Left lobe of liver (tissue), 2 donors: ENCODE measurements around the gene ODAM. TPM values are rescaled to one million over a fixed set of nuclear protein-coding genes. Genes with fewer than 3 reads are reported as not detected.
"Not testable (repeated sequence)": the region's sequence is repeated elsewhere in the genome, so short reads cannot be mapped to it uniquely, and the experiment has no call there.

Experiments
- ATAC-seq: fragments of 200-7000 bp; cut with Tn5 transposase; one replicate; pipeline ENCODE4 v1.9.1; 2020; ENCODE audit warnings: mild to moderate bottlenecking, moderate library complexity
- DNase-seq: peaks from one replicate; pipeline ENCODE4 v3.0.0-alpha.2; 2020; ENCODE audit warnings: low spot score
- total RNA-seq: library from RNA; stranded (reverse); gene quantifications from one replicate; pipeline ENCODE4 v1.2.1, GENCODE V29; 2021
- donor health status: DM: no; HTN: no; CAD: no; lungs with moderate emphysema.
- donor health status: DM: no; HTN: yes; CAD: no.

ODAM gene, protein sequence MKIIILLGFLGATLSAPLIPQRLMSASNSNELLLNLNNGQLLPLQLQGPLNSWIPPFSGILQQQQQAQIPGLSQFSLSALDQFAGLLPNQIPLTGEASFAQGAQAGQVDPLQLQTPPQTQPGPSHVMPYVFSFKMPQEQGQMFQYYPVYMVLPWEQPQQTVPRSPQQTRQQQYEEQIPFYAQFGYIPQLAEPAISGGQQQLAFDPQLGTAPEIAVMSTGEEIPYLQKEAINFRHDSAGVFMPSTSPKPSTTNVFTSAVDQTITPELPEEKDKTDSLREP
- not detected for total RNA-seq

DNA sequence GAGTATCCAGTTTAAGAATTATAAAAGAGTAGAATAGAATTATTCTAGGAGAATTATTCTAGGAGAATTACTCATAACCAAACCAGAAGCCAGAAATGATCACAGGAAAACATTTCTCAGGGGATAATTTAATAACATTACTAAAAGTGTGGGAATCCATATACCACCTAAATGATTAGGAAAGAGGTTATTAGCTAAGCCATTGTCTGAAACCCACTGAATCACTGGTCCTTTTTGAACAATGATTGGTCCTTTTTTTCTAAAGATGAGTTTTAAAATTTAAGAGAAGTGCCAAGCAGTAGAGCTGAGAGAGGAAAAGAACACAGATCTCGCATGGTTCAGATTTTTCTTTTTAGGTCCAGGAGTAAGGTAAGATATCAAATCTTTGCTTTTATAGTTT, at the start of gene ODAM:
Gene ODAM (plus strand): TSS at position 301 of the 400 bp plus-strand sequence. CDS start 819 bp downstream, outside the sequence.
- DNase-seq: no peak
- no peak for ATAC-seq

DNA sequence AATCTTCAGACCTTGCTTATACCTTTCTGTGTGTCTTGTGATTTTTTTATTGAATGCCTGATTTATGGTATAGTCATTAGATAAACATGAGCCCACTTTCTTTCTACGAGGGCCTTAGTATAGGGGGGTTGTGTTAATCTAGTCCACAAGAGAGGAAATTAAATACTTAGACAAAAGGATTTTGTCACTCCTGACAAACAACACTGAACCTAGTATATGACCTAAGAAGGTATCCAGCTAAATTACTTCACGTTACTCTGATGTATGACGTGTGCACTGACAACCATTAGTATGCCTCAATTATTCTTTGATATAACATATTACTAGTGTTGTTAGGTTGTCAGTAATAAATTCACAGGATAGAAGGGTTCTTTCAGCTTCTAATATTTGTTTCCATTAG, 44.3 kb upstream of the ODAM start:
- DNase-seq: no peak
- ATAC-seq: no peak

DNA sequence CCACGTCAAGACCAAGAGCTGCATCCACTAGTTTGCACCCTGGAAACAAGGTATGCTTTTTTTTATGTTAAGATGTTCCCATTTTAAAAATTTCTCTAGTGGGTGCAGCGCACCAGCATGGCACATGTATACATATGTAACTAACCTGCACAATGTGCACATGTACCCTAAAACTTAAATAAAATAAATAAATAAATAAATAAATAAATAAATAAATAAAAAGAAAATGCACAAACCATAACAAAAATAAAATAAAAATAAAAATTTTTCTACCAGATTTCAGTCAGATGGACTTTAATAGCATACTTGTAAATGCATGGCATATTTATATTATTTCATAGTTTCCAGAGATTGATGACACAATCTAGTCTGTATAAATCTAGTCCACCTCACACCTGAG, 43.4 kb upstream of the ODAM start:
- no peak for DNase-seq
- no peak for ATAC-seq

- no peak for DNase-seq
Measured at GRCh38 chr4:70153937-70154336, 41.6 kb upstream of the ODAM start, which contains the start of gene PRR27. Gene PRR27 (plus strand): TSS chr4:70154237. CDS start chr4:70154376, 139 bp downstream.

DNA sequence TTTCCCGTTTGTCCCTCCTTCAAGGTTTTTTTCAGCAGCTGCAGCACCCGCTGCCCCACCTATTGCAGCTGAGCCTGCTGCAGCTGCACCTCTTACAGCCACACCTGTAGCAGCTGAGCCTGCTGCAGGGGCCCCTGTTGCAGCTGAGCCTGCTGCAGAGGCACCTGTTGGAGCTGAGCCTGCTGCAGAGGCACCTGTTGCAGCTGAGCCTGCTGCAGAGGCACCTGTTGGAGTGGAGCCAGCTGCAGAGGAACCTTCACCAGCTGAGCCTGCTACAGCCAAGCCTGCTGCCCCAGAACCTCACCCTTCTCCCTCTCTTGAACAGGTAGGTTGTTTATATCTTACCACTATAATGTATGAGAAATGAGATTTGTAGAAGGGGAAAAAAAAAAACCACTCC, 36.9 kb upstream of the ODAM start:
- DNase-seq: no peak
- no peak for ATAC-seq

More at GRCh38 chr4:70153937-70154336, 41.6 kb upstream of the ODAM start, which contains the start of gene PRR27:
- no peak for ATAC-seq

DNA sequence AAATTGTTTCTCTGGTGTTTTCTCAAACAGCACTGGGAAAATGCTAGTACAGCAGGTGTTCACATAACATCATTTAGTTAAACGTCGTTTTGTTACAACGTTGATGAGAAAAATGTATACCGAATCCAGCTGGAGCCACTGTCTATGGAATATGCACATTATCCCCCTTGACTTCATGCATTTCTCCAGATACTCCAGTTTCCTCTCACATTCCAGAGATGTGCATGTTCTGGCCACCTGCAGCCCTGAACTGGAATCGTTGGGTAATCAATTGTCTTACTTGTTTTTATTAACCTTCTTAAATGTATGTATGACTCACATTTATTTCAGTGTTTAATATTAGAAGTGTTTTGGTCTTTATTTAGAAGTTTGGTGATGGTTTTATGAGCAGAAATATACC, 18.4 kb upstream of the ODAM start:
- no peak for ATAC-seq
- no peak for DNase-seq

GRCh38 chr4:70178075-70178660, 17.4 kb upstream of the ODAM start:
- no peak for ATAC-seq
- DNase-seq: no peak

DNA sequence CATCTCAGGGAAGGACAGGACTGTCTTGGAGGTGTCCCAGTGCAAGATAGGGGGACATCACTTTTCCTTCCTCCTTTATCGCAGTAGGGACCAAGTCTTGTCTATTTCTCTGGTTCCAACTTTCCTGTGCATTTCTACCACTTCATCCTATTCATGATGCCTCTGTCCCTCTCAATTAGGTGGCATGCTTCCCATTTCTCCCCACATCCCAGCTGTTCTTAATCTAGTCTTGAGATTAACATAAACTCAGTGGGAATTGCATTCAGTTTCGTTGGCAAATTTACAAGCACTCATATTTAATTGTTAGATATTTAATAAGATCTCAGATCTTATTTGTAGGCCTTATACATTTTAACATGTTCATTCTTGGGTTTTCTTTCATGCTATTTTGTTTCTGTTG, 15.7 kb upstream of the ODAM start:
- ATAC-seq (no peak), DNase-seq (no peak)

DNA sequence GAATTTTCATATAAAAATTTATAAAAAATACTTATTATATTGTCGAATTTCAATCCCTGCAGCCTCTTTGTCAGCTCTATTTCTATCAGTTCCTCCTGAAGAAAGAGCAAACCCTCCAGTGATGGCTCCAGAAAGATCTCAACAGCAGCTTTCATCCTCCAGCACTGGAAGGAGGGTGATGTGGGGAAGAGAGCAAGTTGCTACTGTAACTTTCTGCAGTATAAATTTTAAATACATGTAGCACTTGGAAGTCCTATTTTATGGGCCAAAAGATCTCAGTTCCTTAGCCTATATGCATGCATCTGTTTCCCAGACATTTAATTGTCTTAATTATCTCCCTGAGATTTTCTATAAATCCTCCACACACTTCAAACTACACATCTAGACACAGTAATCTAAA, 13.7 kb upstream of the ODAM start:
- ATAC-seq: no peak
- no peak for DNase-seq

DNA sequence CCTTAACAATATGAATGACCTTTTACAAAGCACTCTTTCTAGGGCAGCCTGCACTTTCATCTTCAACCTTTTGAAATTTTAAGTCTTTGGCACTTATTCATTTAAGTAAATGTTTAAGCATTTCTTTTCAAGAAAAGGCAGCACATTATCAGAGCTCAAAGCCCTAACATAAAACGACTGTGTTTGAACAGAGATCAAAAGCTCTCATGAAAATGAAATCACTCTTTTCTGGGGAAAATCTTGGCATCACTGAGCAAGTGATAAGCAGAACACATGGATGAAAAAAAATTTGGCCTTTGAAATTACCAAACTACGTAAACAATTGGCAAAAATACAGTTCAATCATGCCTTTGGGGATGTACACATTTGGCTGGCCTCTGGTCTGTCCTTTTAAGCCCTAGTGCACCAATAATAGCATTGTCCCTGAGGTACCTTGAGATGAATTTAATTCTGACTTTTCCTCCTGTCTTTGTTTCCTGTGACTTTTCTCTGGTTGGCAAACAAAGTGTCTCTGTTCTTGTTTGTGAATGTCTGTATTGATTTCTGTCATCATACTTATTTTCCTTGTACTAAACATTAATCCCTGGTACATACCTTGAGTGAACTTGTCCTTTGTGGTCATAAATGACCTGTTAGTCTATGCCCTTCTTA, 12.9 kb upstream of the ODAM start:
- ATAC-seq (peak; percentile 46), DNase-seq (no peak)

- ATAC-seq (peak; percentile 84), DNase-seq (no peak)
Measured at GRCh38 chr4:70183168-70183939, 12.2 kb upstream of the ODAM start.

DNA sequence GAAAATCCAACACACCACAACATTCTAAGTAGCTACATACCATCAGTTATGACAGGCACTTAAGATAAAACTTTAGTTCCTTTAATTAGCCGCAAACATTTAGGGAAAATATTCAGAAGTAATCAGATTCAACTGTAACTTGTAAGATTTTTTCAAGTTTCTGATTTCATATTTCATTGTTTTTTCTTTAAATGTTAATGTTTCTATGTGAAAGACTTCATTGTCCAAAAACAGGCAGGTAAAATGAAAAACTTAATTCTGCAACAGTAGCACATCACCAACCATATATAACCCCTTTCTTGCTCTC, 11.6 kb upstream of the ODAM start:
- ATAC-seq: no peak
- DNase-seq: no peak

- no peak for ATAC-seq
Measured at GRCh38 chr4:70187216-70187615, 8.3 kb upstream of the ODAM start.

GRCh38 chr4:70190579-70190978, 4.9 kb upstream of the ODAM start:
- no peak for DNase-seq
- no peak for ATAC-seq

More at GRCh38 chr4:70187216-70187615, 8.3 kb upstream of the ODAM start:
- no peak for DNase-seq

- DNase-seq (no peak), ATAC-seq (no peak)
Measured at GRCh38 chr4:70191647-70192046, 3.9 kb upstream of the ODAM start.

DNA sequence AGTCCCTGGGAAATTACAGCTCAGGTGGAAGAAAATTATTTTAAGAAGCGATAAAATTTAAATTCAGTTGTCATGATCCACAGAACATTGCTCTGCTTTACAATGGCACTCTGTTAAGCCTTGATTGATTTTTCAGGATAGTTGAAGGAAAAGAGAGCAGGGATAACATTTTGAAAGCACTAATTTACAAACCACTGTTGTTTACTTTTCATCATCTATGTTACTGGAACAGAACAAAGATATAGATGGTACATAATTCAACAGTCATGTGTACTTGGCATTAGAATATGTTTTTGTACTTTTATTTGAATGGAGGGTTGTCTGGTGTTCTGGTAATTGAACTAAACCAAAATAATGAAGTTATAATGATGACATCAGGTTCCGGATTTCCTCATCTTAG, 2.6 kb upstream of the ODAM start:
- ATAC-seq (no peak), DNase-seq (no peak)

DNA sequence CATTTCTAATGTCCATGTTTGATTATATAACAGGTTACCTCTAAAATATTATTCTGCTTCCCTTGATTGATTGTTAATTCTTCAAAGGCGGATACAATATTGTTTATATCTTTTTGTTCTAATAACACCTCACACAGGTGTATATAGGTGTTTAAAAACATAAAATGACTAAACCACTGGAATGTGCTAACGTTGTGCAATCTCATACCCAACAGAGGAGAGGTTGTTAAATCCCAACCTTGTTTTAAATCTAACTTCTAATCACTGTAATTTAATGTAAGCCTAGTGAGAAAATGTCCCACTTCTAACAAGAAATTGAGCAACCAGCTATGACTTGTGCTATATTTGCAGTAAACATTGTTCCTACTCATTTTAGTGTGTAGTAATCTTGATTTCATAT, 1.3 kb downstream of the ODAM start:
- ATAC-seq: no peak
- no peak for DNase-seq

- DNase-seq (no peak), ATAC-seq (no peak)
Measured at GRCh38 chr4:70197842-70198241, 2.3 kb downstream of the ODAM start.

DNA sequence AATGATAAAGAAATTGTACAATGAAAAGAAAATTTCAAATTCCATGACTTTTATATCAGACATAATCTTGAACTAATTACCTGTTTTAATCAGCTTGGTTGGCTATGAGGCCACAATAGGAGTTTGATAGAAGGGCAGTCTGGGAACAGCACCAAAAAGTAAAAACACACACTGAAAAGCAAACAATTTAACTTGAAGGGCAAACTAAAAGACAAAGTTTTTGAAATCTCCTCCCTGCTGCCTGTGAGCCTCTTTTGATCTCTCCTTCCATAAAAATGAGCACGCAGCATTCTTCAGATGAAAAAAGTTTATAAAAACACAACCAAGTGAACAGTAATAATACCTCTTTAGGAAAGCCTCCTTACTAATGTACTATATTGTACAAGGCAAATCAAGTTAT, 8.1 kb downstream of the ODAM start:
- ATAC-seq (peak; percentile 91), DNase-seq (no peak)

DNA sequence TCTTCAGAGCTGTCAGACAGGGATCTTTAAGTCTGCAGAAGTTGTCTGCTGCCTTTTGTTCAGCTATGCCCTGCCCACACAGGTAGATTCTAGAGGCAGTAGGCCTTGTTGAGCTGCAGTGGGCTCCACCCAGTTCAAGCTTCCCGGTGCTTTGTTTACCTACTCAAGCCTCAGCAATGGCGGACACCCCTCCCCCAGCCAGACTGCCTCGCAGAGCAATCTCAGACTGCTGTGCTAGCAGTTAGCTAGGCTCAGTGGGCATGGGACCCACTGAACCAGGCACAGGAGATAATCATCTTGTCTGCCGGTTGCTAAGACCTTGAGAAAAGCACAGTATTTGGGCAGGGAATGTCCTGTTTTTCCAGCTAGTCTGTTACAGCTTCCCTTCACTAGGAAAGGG, 17.2 kb downstream of the ODAM start:
- not testable (repeated sequence) for ATAC-seq, DNase-seq

DNA sequence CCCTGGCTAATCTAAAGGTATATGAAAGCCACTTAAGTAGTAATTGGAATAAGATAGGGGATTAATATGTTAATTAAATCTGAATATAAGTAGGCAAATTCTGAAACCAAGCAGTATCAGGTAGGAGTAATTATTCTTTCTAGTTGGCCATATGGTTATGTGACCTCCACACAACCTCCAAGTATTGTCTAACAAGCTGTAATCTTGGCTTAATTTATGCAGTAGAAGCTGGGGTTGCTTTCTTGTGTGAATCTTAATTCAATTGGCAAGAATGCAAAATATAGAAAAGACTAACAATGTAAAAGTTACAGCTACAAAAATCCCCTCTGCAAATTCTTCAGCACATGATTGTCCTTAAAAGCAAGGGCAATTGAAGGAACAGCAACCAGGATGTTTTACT, 20.6 kb downstream of the ODAM start:
- not testable (repeated sequence) for ATAC-seq, DNase-seq

- not testable (repeated sequence) for DNase-seq, ATAC-seq
Measured at GRCh38 chr4:70216550-70216949, 21.0 kb downstream of the ODAM start.
